HepG2 (cell line): Measurements from ENCODE around the gene BSG. TPM values are rescaled to one million over a fixed set of nuclear protein-coding genes. Genes with fewer than 3 reads are reported as not detected.

ENCODE experiments used
- ATF3 ChIP-seq: sonication (generic); formaldehyde crosslinking; IDR thresholded peaks from 2 replicates; pipeline ENCODE4 v1.4.0; 2020; ENCODE audit warnings: missing genetic modification reagents
- KLF6 ChIP-seq: IDR thresholded peaks from 2 replicates; pipeline ENCODE4 v1.8.0; 2016; ENCODE audit warnings: missing biosample characterization, missing genetic modification reagents
- PTBP1 ChIP-seq: fragments of 200-400 bp; formaldehyde crosslinking; IDR thresholded peaks from 2 replicates; pipeline ENCODE4 v1.6.1; 2018; ENCODE audit warnings: low read length, low read depth; ENCODE audit not compliant: poor library complexity, severe bottlenecking
- RBAK ChIP-seq: sonication (generic); formaldehyde crosslinking; IDR thresholded peaks from 2 replicates; pipeline ENCODE4 v1.5.1; 2020; ENCODE audit warnings: mild to moderate bottlenecking, missing genetic modification reagents
- SIN3A ChIP-seq: IDR thresholded peaks from 2 replicates; pipeline ENCODE4 v1.6.1; 2011; ENCODE audit warnings: low read depth, mild to moderate bottlenecking, control low read depth, low read length, borderline replicate concordance
- SMARCC2 ChIP-seq: fragments of 450-650 bp; IDR thresholded peaks from 2 replicates; pipeline ENCODE4 v1.6.1; 2017; ENCODE audit warnings: antibody characterized with exemption, mild to moderate bottlenecking
- SRSF4 ChIP-seq: fragments of 200-400 bp; formaldehyde crosslinking; IDR thresholded peaks from one replicate; pipeline ENCODE4 v1.6.1; 2018; ENCODE audit warnings: mild to moderate bottlenecking, low read depth, low read length, moderate library complexity; ENCODE audit not compliant: poor library complexity, severe bottlenecking
- ZBTB1 ChIP-seq: sonication (generic); formaldehyde crosslinking; IDR thresholded peaks from 2 replicates; pipeline ENCODE4 v1.4.0; 2020; ENCODE audit warnings: missing genetic modification reagents, borderline replicate concordance
- ZNF124 ChIP-seq: sonication (generic); formaldehyde crosslinking; IDR thresholded peaks from 2 replicates; pipeline ENCODE4 v1.4.0; 2020; ENCODE audit warnings: missing genetic modification reagents
- ZNF317 ChIP-seq: sonication (generic); formaldehyde crosslinking; IDR thresholded peaks from 2 replicates; pipeline ENCODE4 v1.5.0; 2020; ENCODE audit warnings: mild to moderate bottlenecking, missing genetic modification reagents
- ZNF354B ChIP-seq: sonication (generic); formaldehyde crosslinking; IDR thresholded peaks from 2 replicates; pipeline ENCODE4 v1.8.0; 2022; ENCODE audit warnings: mild to moderate bottlenecking, missing genetic modification reagents
- ZNF629 ChIP-seq: sonication (generic); formaldehyde crosslinking; conservative IDR thresholded peaks from 2 replicates; pipeline ENCODE4 v1.5.0; 2020; ENCODE audit warnings: missing genetic modification reagents
- polyA plus RNA-seq, 8 experiments: library from polyadenylated mRNA; depleted of rRNA in 3 of 8; stranded (reverse) in 7 of 8; unstranded in 1 of 8; fragments of >200 nt; fragmentation: Illumina TruSeq in 4 of 8; extraction: Trizol in 4 of 8; gene quantifications; 2 replicates each; pipeline versions ENCODE4 v1.2.1 to v1.2.3, GENCODE V29; 2011 to 2016; ENCODE audit warnings: low read depth in 4 of 8, missing spikeins in 1 of 8, mixed read lengths in 1 of 8; ENCODE audit not compliant: insufficient read depth in 1 of 8
- total RNA-seq, 5 experiments: library from RNA; depleted of rRNA; stranded (reverse); fragments of >200 nt; fragmentation: Illumina TruSeq; extraction: Trizol; gene quantifications; 2 replicates each; pipeline ENCODE4 v1.2.3, GENCODE V29; 2016; ENCODE audit warnings: low read depth in 1 of 5
- TF ChIP-seq, protein P1 (sequence below): sonication (generic); formaldehyde crosslinking; IDR thresholded peaks from 2 replicates; pipeline ENCODE4 v1.8.1; 2023; ENCODE audit warnings: mild to moderate bottlenecking, missing genetic modification reagents
- TF ChIP-seq, protein P2 (sequence below): sonication (generic); formaldehyde crosslinking; IDR thresholded peaks from 2 replicates; pipeline ENCODE4 v1.9.0; 2021; ENCODE audit warnings: mild to moderate bottlenecking, missing genetic modification reagents
- TF ChIP-seq, protein P3 (sequence below): sonication (generic); formaldehyde crosslinking; IDR thresholded peaks from 2 replicates; pipeline ENCODE4 v1.4.0; 2020; ENCODE audit warnings: missing genetic modification reagents

The BSG gene
- total and polyA plus RNA-seq, 2 of the 13 experiments (the other 11 are each of a cell fraction or from before 2014, with no cell fraction given): 309 to 754 TPM

GRCh38 chr19:584240-585001, 12.0 kb downstream of the BSG start (continued):
- peak; percentile 91 for TF ChIP-seq PTBP1
- 0 out of 2 replicates have a peak, but pooled peaks have one; percentile 50 for TF ChIP-seq KLF6
- 0 out of 2 replicates have a peak, but pooled peaks have one; percentile 20 for TF ChIP-seq ZBTB1 (CRISPR knock-in tag)
- TF ChIP-seq RBAK (CRISPR knock-in tag): no peak
- no peak; the same call in 1 of the 2 replicates for TF ChIP-seq ZNF629 (CRISPR knock-in tag)
- TF ChIP-seq ZNF124 (CRISPR knock-in tag): no peak
- TF ChIP-seq ATF3 (CRISPR knock-in tag): 0 out of 2 replicates have a peak, but pooled peaks have one; percentile 24
- TF ChIP-seq, protein P1, sequence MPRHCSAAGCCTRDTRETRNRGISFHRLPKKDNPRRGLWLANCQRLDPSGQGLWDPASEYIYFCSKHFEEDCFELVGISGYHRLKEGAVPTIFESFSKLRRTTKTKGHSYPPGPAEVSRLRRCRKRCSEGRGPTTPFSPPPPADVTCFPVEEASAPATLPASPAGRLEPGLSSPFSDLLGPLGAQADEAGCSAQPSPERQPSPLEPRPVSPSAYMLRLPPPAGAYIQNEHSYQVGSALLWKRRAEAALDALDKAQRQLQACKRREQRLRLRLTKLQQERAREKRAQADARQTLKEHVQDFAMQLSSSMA (CRISPR knock-in tag): no peak
- TF ChIP-seq, protein P2, sequence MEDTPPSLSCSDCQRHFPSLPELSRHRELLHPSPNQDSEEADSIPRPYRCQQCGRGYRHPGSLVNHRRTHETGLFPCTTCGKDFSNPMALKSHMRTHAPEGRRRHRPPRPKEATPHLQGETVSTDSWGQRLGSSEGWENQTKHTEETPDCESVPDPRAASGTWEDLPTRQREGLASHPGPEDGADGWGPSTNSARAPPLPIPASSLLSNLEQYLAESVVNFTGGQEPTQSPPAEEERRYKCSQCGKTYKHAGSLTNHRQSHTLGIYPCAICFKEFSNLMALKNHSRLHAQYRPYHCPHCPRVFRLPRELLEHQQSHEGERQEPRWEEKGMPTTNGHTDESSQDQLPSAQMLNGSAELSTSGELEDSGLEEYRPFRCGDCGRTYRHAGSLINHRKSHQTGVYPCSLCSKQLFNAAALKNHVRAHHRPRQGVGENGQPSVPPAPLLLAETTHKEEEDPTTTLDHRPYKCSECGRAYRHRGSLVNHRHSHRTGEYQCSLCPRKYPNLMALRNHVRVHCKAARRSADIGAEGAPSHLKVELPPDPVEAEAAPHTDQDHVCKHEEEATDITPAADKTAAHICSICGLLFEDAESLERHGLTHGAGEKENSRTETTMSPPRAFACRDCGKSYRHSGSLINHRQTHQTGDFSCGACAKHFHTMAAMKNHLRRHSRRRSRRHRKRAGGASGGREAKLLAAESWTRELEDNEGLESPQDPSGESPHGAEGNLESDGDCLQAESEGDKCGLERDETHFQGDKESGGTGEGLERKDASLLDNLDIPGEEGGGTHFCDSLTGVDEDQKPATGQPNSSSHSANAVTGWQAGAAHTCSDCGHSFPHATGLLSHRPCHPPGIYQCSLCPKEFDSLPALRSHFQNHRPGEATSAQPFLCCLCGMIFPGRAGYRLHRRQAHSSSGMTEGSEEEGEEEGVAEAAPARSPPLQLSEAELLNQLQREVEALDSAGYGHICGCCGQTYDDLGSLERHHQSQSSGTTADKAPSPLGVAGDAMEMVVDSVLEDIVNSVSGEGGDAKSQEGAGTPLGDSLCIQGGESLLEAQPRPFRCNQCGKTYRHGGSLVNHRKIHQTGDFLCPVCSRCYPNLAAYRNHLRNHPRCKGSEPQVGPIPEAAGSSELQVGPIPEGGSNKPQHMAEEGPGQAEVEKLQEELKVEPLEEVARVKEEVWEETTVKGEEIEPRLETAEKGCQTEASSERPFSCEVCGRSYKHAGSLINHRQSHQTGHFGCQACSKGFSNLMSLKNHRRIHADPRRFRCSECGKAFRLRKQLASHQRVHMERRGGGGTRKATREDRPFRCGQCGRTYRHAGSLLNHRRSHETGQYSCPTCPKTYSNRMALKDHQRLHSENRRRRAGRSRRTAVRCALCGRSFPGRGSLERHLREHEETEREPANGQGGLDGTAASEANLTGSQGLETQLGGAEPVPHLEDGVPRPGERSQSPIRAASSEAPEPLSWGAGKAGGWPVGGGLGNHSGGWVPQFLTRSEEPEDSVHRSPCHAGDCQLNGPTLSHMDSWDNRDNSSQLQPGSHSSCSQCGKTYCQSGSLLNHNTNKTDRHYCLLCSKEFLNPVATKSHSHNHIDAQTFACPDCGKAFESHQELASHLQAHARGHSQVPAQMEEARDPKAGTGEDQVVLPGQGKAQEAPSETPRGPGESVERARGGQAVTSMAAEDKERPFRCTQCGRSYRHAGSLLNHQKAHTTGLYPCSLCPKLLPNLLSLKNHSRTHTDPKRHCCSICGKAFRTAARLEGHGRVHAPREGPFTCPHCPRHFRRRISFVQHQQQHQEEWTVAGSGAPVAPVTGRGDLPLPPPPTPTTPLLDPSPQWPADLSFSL: no peak
- TF ChIP-seq SRSF4: no peak
- TF ChIP-seq ZNF317: no peak
- no peak for TF ChIP-seq SMARCC2
- no peak for TF ChIP-seq SIN3A
- no peak for TF ChIP-seq ZNF354B (CRISPR knock-in tag)
- TF ChIP-seq, protein P3, sequence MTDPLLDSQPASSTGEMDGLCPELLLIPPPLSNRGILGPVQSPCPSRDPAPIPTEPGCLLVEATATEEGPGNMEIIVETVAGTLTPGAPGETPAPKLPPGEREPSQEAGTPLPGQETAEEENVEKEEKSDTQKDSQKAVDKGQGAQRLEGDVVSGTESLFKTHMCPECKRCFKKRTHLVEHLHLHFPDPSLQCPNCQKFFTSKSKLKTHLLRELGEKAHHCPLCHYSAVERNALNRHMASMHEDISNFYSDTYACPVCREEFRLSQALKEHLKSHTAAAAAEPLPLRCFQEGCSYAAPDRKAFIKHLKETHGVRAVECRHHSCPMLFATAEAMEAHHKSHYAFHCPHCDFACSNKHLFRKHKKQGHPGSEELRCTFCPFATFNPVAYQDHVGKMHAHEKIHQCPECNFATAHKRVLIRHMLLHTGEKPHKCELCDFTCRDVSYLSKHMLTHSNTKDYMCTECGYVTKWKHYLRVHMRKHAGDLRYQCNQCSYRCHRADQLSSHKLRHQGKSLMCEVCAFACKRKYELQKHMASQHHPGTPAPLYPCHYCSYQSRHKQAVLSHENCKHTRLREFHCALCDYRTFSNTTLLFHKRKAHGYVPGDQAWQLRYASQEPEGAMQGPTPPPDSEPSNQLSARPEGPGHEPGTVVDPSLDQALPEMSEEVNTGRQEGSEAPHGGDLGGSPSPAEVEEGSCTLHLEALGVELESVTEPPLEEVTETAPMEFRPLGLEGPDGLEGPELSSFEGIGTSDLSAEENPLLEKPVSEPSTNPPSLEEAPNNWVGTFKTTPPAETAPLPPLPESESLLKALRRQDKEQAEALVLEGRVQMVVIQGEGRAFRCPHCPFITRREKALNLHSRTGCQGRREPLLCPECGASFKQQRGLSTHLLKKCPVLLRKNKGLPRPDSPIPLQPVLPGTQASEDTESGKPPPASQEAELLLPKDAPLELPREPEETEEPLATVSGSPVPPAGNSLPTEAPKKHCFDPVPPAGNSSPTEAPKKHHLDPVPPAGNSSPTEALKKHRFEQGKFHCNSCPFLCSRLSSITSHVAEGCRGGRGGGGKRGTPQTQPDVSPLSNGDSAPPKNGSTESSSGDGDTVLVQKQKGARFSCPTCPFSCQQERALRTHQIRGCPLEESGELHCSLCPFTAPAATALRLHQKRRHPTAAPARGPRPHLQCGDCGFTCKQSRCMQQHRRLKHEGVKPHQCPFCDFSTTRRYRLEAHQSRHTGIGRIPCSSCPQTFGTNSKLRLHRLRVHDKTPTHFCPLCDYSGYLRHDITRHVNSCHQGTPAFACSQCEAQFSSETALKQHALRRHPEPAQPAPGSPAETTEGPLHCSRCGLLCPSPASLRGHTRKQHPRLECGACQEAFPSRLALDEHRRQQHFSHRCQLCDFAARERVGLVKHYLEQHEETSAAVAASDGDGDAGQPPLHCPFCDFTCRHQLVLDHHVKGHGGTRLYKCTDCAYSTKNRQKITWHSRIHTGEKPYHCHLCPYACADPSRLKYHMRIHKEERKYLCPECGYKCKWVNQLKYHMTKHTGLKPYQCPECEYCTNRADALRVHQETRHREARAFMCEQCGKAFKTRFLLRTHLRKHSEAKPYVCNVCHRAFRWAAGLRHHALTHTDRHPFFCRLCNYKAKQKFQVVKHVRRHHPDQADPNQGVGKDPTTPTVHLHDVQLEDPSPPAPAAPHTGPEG (CRISPR knock-in tag): no peak; the same call in 1 of the 2 replicates
